ENCODE data around the gene MT1H.

MT1H gene

GRCh38 chr16:56679818-56680217, 10.2 kb downstream of the MT1H start:
- TF ChIP-seq, protein P1, sequence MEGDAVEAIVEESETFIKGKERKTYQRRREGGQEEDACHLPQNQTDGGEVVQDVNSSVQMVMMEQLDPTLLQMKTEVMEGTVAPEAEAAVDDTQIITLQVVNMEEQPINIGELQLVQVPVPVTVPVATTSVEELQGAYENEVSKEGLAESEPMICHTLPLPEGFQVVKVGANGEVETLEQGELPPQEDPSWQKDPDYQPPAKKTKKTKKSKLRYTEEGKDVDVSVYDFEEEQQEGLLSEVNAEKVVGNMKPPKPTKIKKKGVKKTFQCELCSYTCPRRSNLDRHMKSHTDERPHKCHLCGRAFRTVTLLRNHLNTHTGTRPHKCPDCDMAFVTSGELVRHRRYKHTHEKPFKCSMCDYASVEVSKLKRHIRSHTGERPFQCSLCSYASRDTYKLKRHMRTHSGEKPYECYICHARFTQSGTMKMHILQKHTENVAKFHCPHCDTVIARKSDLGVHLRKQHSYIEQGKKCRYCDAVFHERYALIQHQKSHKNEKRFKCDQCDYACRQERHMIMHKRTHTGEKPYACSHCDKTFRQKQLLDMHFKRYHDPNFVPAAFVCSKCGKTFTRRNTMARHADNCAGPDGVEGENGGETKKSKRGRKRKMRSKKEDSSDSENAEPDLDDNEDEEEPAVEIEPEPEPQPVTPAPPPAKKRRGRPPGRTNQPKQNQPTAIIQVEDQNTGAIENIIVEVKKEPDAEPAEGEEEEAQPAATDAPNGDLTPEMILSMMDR (IDR thresholded peaks at IDR 0.05; ENCODE audit: low read depth, low read length) = no peak
- no peak overlapping the region for H3K4me3 ChIP-seq (ENCODE audit: low read depth, low read length)

DNA sequence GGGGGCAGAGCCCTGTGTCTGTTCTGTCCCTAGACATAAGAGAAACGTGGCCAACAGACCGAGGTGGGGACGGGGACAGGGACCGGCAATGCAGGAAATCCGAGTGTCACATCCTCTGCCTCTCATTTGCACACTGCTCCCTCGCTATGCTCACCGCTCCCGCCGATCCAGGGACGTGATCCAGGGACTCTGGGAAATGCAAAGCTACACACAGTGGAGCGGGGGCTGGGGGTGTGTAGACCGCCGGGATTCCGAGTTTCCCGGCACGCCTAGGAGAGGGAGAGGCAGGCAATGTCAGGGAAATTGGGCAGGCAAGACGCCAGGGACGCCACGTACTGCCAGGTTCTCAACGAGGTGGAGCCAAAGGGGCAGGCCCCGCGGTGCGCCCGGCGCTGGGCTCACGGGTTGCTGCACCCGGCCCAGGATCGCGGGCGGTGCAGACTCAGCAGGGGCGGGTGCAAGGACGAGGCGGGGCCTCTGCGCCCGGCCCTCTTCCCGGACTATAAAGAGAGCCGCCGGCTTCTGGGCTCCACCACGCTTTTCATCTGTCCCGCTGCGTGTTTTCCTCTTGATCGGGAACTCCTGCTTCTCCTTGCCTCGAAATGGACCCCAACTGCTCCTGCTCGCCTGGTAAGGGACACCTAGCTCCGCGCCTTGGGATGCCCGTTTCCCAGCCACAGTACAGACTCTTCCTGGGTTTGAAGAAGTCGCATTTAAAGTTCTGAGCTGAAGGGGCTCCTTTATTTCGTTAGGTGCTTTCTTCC, 12.5 kb downstream of the MT1H start, which contains the start of gene MT1X:
Gene MT1X, plus strand, starts transcription at position 532 of the 764 bp plus-strand sequence. Its CDS starts 71 bp downstream, at position 603.
- peak within 1 kb of the TSS; percentile 64 for H3K4me3 ChIP-seq (ENCODE audit: low read depth, low read length)
- TF ChIP-seq, protein P1 (IDR thresholded peaks at IDR 0.05; ENCODE audit: low read depth, low read length) = no peak

GRCh38 chr16:56682703-56683397, 13.2 kb downstream of the MT1H start:
- TF ChIP-seq, protein P1 (IDR thresholded peaks at IDR 0.05; ENCODE audit: low read depth, low read length) = no peak
- peak overlapping the region; percentile 64 for H3K4me3 ChIP-seq (ENCODE audit: low read depth, low read length)

DNA sequence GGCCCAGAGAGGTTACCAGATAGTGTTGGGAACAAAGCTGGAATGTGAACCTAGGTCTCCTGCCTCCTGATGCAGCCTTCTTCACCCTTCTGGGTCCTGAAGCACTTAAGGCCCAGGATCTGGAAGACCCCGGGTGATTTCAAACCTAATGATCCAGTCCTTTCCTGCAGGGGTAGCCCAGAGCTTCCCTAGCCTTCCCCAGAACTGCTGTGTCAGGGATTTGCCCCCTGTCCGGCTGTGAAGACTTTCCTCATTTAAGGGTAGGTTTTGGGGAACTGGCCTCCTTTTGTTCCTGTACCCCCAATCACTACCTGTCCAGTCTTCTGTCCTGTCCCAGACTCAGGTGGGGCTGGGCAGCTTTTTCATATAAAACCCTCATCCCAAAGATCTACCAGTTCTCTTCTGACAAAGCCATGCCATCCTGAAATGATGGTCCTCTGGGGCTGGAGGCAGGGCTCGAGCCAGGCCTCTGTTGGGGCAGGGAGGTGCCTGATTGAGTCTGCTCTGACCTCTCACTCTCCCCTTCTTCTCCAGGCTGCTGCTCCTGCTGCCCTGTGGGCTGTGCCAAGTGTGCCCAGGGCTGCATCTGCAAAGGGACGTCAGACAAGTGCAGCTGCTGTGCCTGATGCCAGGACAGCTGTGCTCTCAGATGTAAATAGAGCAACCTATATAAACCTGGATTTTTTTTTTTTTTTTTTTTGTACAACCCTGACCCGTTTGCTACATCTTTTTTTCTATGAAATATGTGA, 14.0 kb downstream of the MT1H start:
- TF ChIP-seq, protein P1 (IDR thresholded peaks at IDR 0.05; ENCODE audit: low read depth, low read length) = no peak
- H3K4me3 ChIP-seq (ENCODE audit: low read depth, low read length) = no peak overlapping the region

DNA sequence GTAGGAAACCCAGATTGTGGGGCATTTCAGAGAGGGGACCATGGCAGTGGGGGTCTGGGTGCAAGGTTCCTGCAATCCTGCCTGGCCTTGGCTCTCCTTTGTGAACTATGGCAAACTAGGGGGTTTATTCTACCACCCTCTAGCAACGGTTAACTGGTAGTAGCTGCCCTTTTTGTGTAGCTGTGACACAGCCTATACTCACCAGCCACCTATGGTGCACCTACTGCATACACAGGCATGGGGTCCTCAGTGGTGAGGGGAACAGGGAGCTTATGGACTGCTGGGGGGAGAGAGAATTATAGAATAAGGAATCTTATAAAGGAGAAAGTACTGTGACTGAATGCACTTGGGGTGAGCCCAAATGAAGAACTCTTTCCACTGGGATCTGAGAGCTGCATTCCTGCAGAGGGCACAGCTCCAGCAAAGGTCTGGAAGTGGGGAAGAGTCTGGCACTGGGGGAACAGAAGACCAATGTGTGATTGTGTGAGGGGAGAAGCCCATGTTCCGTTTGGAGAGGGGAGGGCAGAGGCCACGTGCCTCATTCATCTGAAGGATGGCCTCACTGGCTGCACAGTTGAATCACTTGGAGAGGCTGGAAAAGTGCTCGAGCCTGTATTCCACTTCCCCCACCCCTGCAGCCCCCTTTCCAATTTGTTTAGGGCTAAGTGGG, 14.8 kb downstream of the MT1H start:
- TF ChIP-seq, protein P1 (IDR thresholded peaks at IDR 0.05; ENCODE audit: low read depth, low read length) = no peak
- no peak overlapping the region for H3K4me3 ChIP-seq (ENCODE audit: low read depth, low read length)

GRCh38 chr16:56684926-56685590, 15.4 kb downstream of the MT1H start:
- no peak overlapping the region for H3K4me3 ChIP-seq (ENCODE audit: low read depth, low read length)
- TF ChIP-seq, protein P1 (IDR thresholded peaks at IDR 0.05; ENCODE audit: low read depth, low read length) = no peak

All from WI38 (cell line).